Fibroblast of pulmonary artery (primary cell): ENCODE measurements around the gene CCNY.

Experiments used
- DNase-seq: peaks from one replicate; pipeline ENCODE4 v3.0.0-alpha.2; 2010; ENCODE audit warnings: low read depth
- H3K4me3 ChIP-seq: replicated peaks from 2 replicates; pipeline ENCODE4 v1.5.1; 2011; ENCODE audit warnings: low read depth, mild to moderate bottlenecking, control low read depth, low read length, moderate library complexity
- CTCF ChIP-seq: IDR thresholded peaks from 2 replicates; pipeline ENCODE4 v1.5.1; 2011; ENCODE audit warnings: mild to moderate bottlenecking, control low read depth, low read length, inconsistent platforms; ENCODE audit errors: missing control alignments

The CCNY gene

GRCh38 chr10:35322636-35323035 lies 13.7 kb upstream of the CCNY start:
- no peak overlapping the region for H3K4me3 ChIP-seq
- no peak for DNase-seq
- TF ChIP-seq CTCF: no peak

GRCh38 chr10:35324196-35324595 lies 12.1 kb upstream of the CCNY start:
- H3K4me3 ChIP-seq: no peak overlapping the region
- no peak for DNase-seq
- TF ChIP-seq CTCF: no peak

GRCh38 chr10:35326466-35327235 lies 9.7 kb upstream of the CCNY start:
- no peak for DNase-seq

GRCh38 chr10:35327790-35328403 lies 8.4 kb upstream of the CCNY start:
- no peak overlapping the region for H3K4me3 ChIP-seq
- no peak for DNase-seq
- peak; percentile 2 for TF ChIP-seq CTCF

More at GRCh38 chr10:35326466-35327235, 9.7 kb upstream of the CCNY start:
- TF ChIP-seq CTCF: no peak
- no peak overlapping the region for H3K4me3 ChIP-seq

GRCh38 chr10:35328404-35329037 lies 7.8 kb upstream of the CCNY start:
- H3K4me3 ChIP-seq: no peak overlapping the region
- peak; percentile 78 for DNase-seq
- TF ChIP-seq CTCF: no peak

- H3K4me3 ChIP-seq: no peak overlapping the region
- no peak for DNase-seq
- TF ChIP-seq CTCF: no peak
These were observed 6.8 kb upstream of the CCNY start for GRCh38 chr10:35329520-35329919.
